Measurements from ENCODE around the gene CXCL16. TPM values are rescaled to one million over a fixed set of nuclear protein-coding genes. Genes with fewer than 3 reads are reported as not detected.

The CXCL16 gene
- total RNA-seq, 2 donors from 2014 or later: 3.6 to 27.5 TPM

GRCh38 chr17:4742133-4742532 is 2.4 kb upstream of the CXCL16 start:
- TF ChIP-seq POLR2A (IDR thresholded peaks at IDR 0.05): no peak
- intact Hi-C loops (cut with DNase I): no loop called here
- Histone ChIP-seq H3K4me1 (peaks cover 19% of the 10 kb centered on the region), H3K27ac (no peak overlapping the region), H3K27me3 (peaks cover 0 to 16% of the 10 kb centered on the region in 2 donors), H3K9me3 (no peaks in the 10 kb centered on the region), H3K4me3 (no peak overlapping the region), H3K36me3 (replicated peaks in 1 of 2; ENCODE audit: insufficient read depth in 1 of 2, low read depth in 2 of 2) (no peaks in the 10 kb centered on the region)
- DNase-seq (no peak), ATAC-seq (no peak)
- WGBS, 2 donors: 83 to 86% methylated on average over 6 to 9 of the region's 9 CpGs

DNA sequence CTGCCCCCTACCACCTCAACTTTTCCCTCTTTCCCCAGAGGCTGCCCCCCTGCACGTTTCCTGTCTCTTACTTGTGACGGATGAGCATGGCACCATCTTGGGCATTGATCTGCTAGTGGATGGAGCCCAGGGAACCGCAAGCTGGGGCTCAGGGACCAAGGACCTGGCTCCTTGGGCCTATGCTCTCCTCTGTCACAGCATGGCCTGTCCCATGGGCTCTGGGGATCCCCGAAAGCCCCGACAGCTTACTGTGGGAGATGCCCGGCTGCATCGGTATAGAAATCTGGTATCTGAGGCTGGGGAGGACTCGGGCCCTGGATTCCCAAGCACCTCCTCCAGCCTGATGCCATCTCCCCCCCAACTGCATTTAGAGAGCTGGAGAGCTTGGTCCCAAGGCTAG is 1.8 kb upstream of the CXCL16 start:
- intact Hi-C loops (cut with DNase I): no loop called here
- Histone ChIP-seq H3K27me3 (peaks cover 0 to 16% of the 10 kb centered on the region in 2 donors), H3K4me3 (no peak overlapping the region), H3K36me3 (replicated peaks in 1 of 2; ENCODE audit: insufficient read depth in 1 of 2, low read depth in 2 of 2) (no peaks in the 10 kb centered on the region), H3K4me1 (peaks cover 19% of the 10 kb centered on the region), H3K9me3 (no peaks in the 10 kb centered on the region), H3K27ac (no peak overlapping the region)
- 96 to 98% methylated on average over 6 to 8 of the region's 8 CpGs for WGBS, 2 donors
- no peak for DNase-seq
- ATAC-seq: no peak
- TF ChIP-seq CTCF (IDR thresholded peaks at IDR 0.05) (no peak), POLR2A (IDR thresholded peaks at IDR 0.05) (no peak)

DNA sequence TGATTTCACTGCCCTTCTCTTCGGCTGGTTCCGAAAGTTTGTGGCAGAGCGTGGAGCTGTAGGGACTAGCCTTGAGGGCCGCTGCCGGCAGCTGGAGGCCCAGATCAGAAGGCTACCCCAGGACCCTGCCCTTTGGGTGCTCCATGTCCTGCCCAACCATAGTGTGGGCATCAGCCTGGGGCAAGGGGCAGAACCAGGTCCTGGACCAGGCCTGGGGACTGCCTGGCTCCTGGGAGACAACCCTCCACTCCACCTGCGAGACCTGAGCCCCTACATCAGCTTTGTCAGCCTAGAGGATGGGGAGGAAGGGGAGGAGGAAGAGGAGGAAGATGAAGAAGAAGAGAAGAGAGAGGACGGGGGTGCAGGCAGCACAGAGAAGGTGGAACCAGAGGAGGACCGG is 856 bp upstream of the CXCL16 start:
- 96 to 97% methylated on average over 6 to 8 of the region's 8 CpGs for WGBS, 2 donors
- DNase-seq: no peak
- no peak overlapping the region for H3K4me3 ChIP-seq

GRCh38 chr17:4740025-4740351 is 260 bp upstream of the CXCL16 start:
- TF ChIP-seq CTCF (IDR thresholded peaks at IDR 0.05) (no peak), POLR2A (IDR thresholded peaks at IDR 0.05) (no peak)
- Histone ChIP-seq H3K4me1 (peaks cover 13% of the 10 kb centered on the region), H3K36me3 (replicated peaks in 1 of 2; ENCODE audit: insufficient read depth in 1 of 2, low read depth in 2 of 2) (no peaks in the 10 kb centered on the region), H3K27ac (peak overlapping the region; percentile 28 to 72 (median 64)), H3K27me3 (peaks cover 0 to 7% of the 10 kb centered on the region in 2 donors), H3K4me3 (peak overlapping the region in 1 of 2 donors; percentile 32), H3K9me3 (no peaks in the 10 kb centered on the region)
- DNase-seq (no peak), ATAC-seq (no peak)
- intact Hi-C loops (cut with DNase I): no loop called here
- WGBS, 2 donors: 0 to 15% methylated on average over 2 to 13 of the region's 13 CpGs

More for the DNA sequence above, 856 bp upstream of the CXCL16 start:
- Histone ChIP-seq H3K9me3 (no peaks in the 10 kb centered on the region), H3K27ac (peak overlapping the region in 1 of 4 donors; percentile 72), H3K36me3 (replicated peaks in 1 of 2; ENCODE audit: insufficient read depth in 1 of 2, low read depth in 2 of 2) (no peaks in the 10 kb centered on the region), H3K4me1 (peaks cover 19% of the 10 kb centered on the region), H3K27me3 (peaks cover 0 to 13% of the 10 kb centered on the region in 2 donors)
- intact Hi-C loops (cut with DNase I): no loop called here
- ATAC-seq: no peak
- no peak for TF ChIP-seq CTCF (IDR thresholded peaks at IDR 0.05)
- no peak for TF ChIP-seq POLR2A (IDR thresholded peaks at IDR 0.05)

DNA sequence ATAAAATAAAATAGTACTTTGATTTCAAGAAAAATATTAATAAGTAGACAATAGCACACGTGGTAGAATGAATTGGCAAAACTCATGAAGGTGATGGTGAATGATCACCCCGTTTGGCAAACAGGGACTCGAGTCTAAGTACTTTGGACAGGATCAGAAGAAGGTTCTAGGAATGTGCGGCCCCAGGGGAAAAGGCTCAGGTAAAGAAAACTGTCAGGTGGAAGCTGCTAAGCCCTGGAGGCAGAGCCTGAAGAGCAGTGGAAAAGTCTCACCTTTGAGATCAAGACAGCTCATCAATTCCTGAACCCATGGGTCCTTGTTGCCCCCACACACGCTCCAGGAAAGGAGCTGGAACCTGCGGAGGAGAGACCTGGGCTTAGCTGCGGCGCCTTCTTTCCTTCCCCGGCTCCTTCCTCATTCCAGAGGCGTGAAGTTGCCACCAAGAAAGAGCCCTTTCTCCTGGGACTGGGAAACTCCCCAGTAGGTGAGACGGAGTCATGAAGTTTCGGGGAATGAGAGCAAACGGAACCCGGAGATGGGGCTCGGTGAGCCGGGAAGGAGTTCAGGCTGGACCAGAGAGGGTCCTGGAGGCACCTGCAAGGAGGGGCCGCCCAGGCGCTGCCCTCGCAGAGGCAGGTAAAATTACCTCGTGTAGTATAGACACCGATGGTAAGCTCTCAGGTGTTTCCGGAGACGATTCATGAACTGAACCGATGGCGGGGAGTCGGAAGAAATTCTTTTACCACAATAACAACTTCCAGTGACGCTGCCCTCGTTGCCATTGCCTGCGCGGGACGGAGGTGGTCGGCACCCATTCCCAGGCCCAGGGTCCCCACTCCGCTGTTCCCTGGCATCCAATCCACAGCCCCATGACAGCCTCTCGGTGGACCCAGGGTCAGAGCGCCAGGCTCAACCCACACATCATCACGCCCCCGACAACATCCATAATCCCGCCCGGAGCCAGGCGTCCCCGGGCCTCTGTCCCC is 1.3 kb downstream of the CXCL16 start:
- Histone ChIP-seq H3K4me1 (peaks cover 13% of the 10 kb centered on the region), H3K9me3 (no peaks in the 10 kb centered on the region), H3K4me3 (peak overlapping the region; percentile 29 to 32), H3K36me3 (replicated peaks in 1 of 2; ENCODE audit: insufficient read depth in 1 of 2, low read depth in 2 of 2) (no peaks in the 10 kb centered on the region), H3K27me3 (no peaks in the 10 kb centered on the region), H3K27ac (peak overlapping the region; percentile 28 to 72 (median 64))
- TF ChIP-seq POLR2A (IDR thresholded peaks at IDR 0.05) (peak in 2 of 3 donors; percentile 20 to 53), CTCF (IDR thresholded peaks at IDR 0.05) (no peak)
- ATAC-seq: peak; percentile 35
- DNase-seq: peak in 3 of 4 donors; percentile 41 to 47 (median 45)
- intact Hi-C loops (cut with DNase I): no loop called here
- 18 to 38% methylated on average over 17 to 41 of the region's 41 CpGs for WGBS, 2 donors
